NCI-H2081 treated with DMSO at 0.1 percent for 48 hours (cell line): ENCODE measurements around the gene ZNF594.
"Not testable (repeated sequence)": the region's sequence is repeated elsewhere in the genome, so short reads cannot be mapped to it uniquely, and the experiment has no call there.

Experiments used
- DNase-seq: peaks from one replicate; lab custom pipeline; 2025; lab: John Stamatoyannopoulos, UW

Gene ZNF594

GRCh38 chr17:5191541-5192417 is at the start of gene ZNF594:
Gene ZNF594, minus strand, starts transcription at chr17:5191868. Its CDS starts 7,612 bp downstream, at chr17:5184256.
- DNase-seq = peak; percentile 70

GRCh38 chr17:5239769-5240168 is 48.1 kb upstream of the ZNF594 start:
- DNase-seq = not testable (repeated sequence)

GRCh38 chr17:5238333-5238732 is 46.7 kb upstream of the ZNF594 start:
- DNase-seq = no peak

DNA sequence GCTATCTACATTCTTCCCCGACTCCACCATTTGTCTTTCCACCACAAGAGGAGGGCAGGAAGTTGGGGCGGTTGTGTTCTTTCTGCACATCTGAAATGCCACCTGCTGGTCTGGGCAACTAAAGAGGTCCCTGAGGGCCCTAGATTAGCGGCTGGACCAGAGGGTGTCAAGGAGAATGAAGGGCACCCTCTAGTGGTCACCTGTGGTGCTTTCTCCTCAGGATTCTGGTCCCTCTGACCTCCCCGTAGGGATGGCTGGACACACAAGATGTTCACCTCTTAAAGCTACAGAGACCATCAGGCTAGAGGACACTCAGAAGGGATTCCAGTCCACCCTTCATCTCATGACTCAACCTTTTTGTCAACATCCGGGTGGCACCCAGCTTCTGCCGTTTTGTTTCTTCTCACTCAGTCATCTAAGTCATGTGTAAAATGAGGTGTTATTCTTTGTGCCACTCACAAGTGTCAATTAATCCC is 45.9 kb upstream of the ZNF594 start:
- no peak for DNase-seq

DNA sequence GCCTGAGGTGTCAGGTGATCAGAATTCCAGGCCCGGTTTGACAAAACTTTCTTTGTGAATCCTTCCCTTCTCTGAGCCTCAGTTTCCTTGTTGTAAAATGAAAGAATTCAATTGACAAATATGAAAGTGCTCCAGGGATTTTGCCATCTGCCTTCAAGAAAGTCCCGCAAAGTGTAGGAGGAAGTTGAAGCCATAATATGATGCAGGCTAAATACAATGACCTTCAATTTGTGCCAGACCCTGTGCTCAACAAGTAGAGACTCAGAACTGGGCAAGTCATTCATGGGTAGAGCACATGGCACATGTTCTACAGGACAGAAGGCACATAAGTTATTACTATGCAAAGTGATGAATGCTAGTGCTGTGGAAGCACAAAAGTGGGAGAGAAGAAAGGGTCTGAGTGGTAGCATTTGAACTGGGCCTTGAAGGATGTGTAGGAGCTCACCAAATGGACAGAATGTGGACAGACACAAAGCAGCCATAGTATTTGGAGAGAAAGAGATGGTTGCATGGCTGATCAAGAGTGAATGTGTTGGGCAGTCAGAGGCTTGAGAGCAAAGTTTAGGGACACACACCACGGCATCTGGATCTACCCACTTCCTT is 45.4 kb upstream of the ZNF594 start:
- no peak for DNase-seq

DNA sequence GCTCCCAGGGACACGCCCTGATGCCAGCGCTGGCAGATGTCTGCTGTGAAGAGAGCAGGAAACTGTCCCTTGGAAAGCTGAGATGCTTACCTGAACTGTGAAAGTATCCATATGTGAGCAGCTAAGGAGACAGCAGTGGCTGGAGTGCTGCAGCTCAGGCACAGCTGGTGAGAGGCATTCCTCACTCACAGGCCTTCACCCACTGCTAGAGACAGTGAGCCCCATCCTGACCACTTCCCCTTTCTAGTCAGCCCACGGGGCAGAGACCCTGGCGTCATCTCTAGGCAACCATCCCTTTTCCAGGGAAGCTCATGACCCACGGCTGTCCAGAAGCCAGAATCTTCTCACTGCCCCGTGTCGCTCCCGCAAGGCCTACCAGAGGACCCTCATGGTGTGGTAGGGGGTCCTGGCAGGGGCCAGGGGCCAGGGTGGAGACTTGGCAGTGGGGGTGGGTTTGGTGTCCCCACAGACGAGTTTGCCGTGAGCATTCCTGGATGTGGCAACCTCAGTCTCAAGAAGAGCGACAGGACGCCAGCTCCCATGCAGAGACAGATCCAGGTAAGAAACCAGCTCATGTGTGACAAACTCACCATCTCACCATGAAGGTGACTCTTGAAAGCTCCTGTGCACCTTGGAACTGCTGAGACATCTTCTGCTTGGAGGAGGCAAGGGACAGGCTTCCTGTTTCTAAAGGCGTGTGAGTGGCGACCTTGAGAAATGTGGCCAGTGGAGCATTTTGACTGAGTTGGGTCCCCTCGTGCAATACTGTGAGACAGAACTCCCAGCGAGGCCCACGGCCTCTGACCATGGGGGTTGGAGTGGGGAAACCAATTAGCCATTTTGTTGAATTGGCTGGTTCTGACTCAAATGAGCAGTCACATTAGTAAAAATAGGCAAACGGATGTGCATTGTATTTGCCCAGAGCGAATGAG is 43.2 kb upstream of the ZNF594 start, which contains the start of gene SCIMP:
Gene SCIMP, minus strand, starts transcription at position 216 of the 932 bp plus-strand sequence. Its CDS starts 105 bp downstream, at position 111.
- no peak for DNase-seq

GRCh38 chr17:5233492-5233891 is 41.8 kb upstream of the ZNF594 start:
- DNase-seq = not testable (repeated sequence)

- no peak for DNase-seq
These were observed 35.5 kb upstream of the ZNF594 start for GRCh38 chr17:5226940-5227878.

GRCh38 chr17:5225668-5226457 is 34.2 kb upstream of the ZNF594 start:
- DNase-seq = no peak

DNA sequence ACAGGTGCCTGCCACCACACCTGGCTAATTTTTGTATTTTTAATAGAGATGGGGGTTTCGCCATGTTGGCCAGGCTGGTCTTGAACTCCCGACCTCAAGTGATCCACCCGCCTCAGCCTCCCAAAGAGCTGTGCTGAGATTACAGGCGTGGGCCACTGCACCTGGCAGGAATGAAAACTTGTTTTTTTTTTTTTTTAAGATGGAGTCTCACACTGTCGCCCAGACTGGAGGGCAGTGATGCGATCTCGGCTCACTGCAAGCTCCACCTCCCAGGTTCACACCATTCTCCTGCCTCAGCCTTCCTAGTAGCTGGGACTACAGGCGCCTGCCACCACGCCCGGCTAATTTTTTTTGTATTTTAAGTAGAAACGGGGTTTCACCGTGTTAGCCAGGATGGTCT is 30.2 kb upstream of the ZNF594 start:
- DNase-seq = not testable (repeated sequence)

- DNase-seq = no peak
These were observed 28.4 kb upstream of the ZNF594 start for GRCh38 chr17:5220074-5220473.

- DNase-seq = no peak
These were observed 27.9 kb upstream of the ZNF594 start for GRCh38 chr17:5219536-5219935.

DNA sequence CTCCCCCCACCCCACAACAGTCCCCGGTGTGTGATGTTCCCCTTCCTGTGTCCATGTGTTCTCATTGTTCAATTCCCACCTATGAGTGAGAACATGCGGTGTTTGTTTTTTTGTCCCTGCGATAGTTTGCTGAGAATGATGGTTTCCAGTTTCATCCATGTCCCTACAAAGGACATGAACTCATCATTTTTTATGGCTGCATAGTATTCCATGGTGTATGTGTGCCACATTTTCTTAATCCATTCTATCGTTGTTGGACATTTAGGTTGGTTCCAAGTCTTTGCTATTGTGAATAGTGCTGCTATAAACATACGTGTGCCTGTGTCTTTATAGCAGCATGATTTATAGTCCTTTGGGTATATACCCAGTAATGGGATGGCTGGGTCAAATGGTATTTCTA is 25.9 kb upstream of the ZNF594 start:
- DNase-seq = not testable (repeated sequence)

DNA sequence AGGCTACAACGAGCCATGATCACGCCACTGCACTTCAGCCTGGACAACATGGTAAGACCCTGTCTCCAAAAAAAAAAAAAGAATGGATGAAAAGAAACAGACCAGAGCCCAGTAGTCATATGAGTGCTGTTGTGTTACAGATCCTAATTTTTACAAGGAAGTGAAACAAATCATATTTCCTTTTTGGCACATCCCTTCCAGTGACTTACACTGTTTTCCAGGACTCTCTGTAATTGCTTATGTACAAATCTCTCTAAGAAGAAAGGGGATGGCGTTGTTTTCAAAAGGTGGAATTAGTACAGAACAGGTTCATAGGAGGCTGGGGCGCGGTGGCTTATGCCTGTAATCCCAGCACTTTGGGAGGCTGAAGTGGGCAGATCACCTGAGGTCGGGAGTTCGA is 19.8 kb upstream of the ZNF594 start:
- no peak for DNase-seq

DNA sequence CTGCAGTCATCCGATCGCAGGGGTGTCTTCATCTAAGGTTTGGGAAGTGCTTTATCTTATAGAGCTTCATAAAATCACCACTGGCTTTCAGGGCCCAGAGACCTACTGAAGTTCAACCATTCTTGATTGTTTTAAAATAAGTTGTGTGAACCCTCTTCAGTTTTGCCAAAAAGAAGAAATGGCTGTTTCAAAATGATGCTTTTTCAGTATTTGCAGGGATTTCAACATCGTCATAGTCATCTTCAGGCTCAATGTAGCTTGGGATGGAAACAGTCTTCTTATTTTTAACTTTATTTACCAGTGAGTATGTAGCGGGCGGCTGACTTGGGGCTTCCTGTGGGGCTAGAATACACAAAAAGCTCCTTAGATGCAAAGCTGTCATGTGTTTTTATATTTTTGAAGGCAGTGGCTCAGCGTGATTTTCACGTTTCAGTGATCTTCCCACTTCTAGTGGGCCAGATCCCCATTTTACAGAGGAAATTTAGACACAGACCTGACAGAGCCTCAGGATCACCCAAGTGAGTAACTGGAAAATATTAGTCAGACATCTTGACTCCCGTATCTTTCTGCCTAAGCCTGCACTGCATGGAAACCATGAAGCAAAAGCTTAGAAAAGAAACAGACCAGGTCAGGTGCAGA is 19.1 kb upstream of the ZNF594 start:
- DNase-seq = no peak

DNA sequence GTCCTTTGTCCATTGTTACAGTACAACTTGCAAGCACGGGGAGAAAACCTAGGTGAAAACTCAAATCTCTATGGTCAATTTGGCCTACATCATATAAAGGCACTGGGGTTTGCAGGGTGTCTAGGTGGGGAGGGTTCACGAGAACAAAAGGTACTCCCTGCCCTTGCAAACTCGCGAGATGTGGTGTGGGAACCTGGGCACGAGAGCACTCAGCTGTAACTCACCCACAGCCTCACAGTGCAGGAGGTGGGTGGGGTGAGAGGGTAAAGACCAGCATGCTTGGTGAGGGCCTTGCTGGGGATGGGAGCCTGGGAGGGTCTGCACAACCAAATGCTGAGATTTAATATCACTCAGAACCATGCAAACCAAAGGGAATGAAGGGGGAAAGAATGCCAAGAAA is 18.4 kb upstream of the ZNF594 start:
- DNase-seq = no peak

DNA sequence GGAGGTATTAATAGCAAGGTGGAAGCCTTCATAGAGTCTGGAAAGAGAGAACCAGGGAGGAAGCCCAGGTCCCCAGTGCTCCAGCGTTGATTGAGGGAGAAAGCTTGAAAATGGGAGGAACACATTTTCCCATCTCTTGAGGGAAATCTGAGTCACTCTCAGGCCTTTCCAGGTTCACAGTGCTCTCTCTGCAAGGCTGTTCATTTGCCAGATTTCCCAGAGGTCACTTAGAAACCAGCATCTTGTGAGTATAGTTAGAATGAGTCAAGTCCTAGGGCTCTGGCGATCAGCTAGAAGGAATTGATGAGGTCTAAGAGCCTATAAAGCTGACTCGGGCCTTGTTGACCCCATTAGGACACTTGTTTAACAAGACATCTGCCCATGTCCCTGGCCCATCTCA is 17.7 kb upstream of the ZNF594 start:
- DNase-seq = no peak

- DNase-seq = no peak
These were observed 12.2 kb upstream of the ZNF594 start for GRCh38 chr17:5203908-5204294.

GRCh38 chr17:5203178-5203907 is 11.7 kb upstream of the ZNF594 start:
- DNase-seq = no peak
